Measurements from ENCODE around the gene CFLAR.
"Not testable (repeated sequence)": the region's sequence is repeated elsewhere in the genome, so short reads cannot be mapped to it uniquely, and the experiment has no call there.

CFLAR gene

GRCh38 chr2:201118961-201119854 is 3.2 kb downstream of the CFLAR start:
- no peak for DNase-seq

DNA sequence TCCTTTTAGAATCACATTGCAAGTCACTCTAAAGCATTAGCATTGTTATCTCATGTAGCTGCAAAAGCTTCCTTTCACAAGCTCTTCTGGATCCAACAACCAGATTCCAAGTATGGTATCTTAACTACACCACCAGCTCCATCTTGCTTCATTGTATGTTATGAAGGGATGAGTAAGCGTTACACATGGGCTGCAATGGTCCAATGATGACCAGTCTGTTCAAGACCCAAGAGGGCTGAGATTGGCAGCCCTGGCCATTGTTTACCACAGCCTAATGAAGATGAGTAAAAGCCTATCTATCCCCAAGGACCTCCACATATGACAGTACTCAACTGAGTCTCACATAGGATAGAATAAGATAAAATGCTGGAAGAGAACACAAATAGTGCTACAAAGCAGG is 6.3 kb downstream of the CFLAR start:
- no peak for DNase-seq

GRCh38 chr2:201126308-201127151 is 10.6 kb downstream of the CFLAR start:
- DNase-seq, result no peak

- DNase-seq, result no peak
Measured at GRCh38 chr2:201127152-201127511, 11.2 kb downstream of the CFLAR start.

DNA sequence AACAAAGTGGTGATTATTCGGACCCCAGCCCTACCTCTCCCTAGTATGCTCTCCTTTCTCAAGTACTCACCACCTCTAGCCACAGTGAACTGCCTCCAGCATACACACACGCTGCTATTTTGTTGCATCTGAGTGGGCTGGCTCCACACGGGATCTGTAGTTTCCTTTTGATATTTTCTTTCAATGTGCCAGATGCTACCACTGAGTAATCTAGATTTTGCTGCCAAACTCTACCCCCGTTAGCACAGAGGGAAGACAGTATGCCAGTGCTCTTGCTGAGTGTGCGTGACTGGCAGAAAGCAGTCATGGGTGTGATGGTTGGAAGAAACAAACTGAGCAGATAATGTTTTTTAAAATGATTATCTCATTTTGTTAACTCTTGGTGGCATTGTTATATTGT is 11.6 kb downstream of the CFLAR start:
- DNase-seq, result peak; percentile 51 to 76

DNA sequence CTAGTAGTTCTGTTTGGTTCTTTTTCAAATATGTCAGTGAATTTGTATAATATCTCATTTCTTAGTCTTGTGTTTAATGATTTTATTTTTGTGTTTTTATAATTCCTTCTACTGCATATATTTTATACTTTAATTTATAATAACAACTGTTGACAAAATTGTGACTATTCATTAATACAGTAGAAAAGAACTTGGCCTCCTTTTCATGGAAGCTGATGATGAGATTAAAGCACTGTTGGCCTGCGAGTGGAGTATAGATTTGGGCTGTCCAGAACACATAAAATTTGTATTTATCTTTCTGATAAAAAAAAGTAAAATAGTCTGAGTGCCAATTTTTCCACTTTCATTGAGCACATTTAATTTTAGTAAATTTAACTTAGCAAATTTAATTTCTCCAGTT is 12.1 kb downstream of the CFLAR start:
- no peak for DNase-seq

DNA sequence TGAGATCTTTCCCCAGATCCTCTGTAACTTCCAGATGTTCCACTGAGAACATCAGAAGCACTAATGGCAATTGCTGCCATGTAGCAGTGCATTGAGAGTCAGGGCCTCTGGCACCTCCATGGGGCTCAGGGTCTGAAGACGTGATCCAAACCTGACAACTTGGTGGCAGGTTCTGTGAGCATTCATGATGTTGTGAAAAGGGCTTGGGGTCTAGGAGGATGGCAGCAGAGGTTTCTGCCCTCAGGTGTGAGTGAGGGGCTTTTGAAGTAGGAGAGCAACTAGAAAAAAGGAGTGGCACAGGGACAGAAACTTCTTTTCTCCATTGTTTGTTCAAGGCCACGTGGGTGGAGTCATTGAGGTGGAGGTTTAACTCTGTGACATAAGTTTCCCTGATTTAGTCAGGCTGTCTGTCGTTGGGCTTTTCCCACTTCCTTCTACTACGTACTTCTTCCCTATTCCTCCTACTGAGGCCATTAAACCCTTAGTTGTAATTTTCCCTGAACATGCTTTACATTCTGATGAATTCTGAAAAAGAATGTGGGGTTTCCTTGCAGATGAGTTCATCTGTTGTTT is 13.1 kb downstream of the CFLAR start:
- DNase-seq, result no peak

GRCh38 chr2:201130524-201131186 is 14.7 kb downstream of the CFLAR start:
- DNase-seq, result no peak

DNA sequence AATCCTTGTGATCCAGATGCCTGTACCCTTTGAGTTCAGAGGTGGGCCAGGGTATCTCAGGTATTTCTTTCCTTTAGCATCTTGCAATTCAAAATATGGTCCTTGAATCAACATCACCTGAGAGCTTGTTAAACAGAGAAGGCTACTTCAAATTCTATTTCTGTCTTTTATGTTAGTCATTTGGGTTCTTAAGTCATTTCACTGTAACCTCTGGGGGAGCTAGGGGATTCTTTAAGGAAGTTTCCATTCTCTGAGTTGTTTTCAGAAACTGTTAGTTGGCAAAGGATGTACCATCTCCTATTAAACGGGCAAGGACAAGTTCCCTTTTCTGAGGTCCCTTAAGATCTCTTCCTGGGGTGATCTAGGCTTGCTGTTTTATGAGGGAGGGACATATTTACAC is 16.6 kb downstream of the CFLAR start:
- DNase-seq, result no peak

GRCh38 chr2:201135386-201135785 is 19.4 kb downstream of the CFLAR start:
- DNase-seq, result no peak

DNA sequence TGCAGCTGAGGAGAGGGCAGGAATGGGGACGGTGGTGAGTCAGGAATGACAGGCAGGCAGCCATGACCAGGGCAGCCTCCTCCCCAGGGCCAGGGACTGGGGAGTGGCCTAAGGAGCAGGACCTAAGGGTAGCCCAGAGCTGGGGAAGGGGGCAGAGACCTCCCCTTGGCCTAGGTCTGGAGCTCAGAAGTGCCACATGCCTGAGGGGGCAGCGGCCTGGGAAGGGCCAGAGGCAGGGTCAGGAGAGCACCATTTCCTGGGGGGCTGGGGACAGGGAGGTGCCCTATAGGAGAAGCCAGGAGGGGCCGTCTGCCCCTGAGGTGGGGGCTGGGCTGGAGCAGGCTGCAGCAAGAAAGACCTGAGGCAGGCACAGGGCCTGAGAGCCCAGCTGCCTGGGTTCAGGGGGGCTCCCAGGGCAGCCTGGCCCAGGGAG is 20.9 kb downstream of the CFLAR start:
- DNase-seq, result no peak

DNA sequence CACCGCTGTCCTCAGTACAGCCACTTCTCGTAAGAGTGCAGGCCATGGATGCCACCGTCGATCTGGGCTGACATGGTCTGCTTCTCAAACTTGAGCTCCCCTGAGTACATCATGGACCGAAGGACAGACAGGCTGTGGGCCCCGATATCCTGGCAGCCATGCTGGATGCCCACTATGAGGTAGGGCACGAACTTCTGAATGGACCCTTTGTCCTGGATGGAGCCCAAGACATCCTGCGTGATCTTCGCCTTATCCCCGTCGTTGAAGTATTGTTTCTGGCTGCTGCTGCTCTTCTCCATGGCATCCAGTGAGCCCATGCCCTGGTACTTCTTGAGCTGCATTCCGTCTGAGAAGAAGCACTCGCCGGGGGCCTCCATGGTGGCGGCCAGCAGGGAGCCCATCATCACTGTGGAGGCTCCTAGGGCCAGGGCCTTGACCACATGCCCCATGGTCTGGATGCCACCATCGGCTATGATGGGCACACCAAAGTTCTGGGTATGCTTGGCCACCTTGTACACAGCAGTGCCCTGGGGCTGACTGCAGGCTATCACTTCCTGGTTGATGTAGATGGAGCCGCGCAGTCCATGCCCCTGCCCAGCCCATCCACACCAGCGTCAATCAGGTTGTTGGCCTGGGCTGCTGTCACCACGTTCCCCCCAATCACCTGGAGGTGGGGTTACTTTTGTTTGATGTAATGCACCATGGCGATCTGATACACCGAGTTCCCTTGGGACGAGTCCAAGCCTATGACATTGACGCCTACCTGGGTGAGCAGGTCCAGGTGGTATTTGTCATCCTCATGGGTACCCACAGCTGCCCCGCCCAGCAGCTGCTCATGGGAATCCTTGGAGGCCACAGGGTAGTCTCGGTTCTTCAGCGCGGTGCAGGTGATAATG is 21.8 kb downstream of the CFLAR start:
- DNase-seq, result no peak

DNA sequence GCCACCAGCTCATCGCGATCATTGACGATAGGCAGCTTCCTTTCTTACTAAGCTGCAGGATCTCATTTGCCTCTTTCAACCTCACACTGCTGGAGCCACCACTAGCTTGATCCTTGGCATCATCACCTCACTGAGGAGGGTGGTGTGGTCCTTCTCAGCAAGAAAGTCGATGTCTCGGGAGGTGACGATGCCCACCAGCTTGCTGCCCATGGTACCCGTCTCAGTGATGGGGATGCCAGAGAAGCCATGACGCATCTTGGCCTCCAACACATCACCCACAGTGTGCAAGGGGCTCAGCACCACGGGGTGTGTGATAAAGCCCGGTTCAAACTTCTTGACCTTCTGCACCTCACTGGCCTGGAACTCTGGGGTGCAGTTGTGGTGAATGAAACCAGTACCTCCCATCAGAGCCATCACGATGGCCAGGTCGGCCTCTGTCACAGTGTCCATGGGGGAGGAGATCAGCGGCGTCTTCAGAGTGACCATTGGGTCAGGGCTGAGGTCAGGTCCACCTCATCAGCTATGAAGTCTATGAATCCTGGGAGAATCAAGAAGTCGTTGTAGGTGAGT is 22.5 kb downstream of the CFLAR start:
- no peak for DNase-seq

DNA sequence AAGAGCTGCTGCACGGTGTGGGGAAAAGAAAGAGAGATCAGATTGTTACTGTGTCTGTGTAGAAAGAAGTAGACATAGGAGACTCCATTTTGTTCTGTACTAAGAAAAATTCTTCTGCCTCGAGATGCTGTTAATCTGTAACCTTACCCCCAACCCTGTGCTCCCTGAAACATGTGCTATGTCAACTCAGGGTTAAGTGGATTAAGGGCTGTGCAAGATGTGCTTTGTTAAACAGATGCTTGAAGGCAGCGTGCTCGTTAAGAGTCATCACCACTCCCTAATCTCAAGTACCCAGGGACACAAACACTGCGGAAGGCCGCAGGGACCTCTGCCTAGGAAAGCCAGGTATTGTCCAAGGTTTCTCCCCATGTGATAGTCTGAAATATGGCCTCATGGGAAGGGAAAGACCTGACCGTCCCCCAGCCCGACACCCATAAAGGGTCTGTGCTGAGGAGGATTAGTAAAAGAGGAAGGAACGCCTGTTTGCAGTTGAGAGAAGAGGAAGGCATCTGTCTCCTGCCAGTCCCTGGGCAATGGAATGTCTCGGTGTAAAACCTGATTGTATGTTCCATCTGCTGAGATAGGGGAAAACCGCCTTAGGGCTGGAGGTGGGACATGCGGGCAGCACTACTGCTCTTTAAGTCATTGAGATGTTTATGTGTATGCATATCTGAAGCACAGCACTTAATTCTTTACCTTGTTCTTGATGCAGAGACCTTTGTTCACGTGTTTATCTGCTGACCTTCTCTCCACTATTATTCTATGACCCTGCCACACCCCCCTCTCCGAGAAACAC is 23.2 kb downstream of the CFLAR start:
- DNase-seq, result not testable (repeated sequence)

GRCh38 chr2:201139836-201140604 is 24.1 kb downstream of the CFLAR start:
- no peak for DNase-seq

GRCh38 chr2:201144101-201145051 is 28.4 kb downstream of the CFLAR start:
- DNase-seq, result no peak

DNA sequence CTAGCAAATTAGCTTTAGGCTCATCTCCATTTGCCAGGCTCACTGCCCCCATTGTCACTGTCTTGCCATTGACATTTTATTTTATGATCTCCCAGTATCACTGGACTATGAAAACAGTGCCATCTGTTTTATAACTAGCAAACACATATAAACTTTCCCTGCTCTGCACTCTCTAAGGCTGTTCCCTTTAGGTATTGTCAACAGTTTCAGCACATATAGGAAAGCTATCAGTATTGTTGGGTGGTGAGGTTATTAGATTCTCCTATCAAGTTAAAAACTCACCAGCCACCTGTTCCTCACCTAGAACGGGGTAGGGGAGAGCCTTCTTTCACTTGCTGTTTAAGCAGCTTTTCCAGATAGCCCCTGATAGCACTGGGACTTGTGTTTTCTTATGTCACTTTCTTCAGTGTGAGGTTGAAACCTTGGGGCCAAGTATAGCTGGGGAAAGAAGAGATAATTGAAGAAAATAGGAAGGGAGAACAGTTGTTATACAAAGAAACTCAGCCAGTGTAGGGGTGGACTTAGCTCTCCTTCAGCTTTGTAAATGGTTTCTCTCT is 32.5 kb downstream of the CFLAR start:
- DNase-seq, result no peak

DNA sequence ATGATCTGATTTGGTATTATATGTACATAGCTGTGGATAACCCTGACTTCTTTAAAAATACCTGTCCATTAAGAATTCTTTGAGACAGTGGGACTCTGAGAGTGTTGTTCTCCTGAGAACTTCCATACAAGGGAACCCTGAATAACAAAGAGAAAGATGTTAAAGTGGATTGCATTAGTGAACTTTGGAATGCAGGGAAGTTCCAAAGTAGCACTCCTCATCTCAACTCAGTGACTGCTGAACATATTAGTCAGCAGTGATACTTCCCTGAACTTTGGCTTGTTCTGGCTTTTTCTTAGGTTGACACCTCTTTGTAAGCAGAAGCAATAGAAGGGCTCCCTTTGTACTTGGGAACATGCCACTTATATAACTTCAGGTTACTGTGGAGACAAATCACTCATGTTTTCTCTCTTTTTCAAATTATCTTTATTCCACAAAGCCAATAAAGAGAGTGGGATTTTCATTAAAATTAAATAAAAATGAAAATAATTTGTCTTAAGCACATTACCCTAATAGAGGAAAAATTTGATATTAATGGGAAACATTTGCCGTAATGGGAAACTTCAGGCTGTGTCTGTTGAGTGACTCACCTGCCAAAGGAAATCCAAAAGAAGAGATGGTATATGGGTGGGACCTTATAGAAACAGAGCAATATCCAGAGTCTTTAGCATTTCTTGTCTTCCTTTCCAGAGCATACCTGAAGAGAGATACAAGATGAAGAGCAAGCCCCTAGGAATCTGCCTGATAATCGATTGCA is 33.3 kb downstream of the CFLAR start:
- no peak for DNase-seq
